ENCODE measurements around the gene CREB5. TPM values are rescaled to one million over a fixed set of nuclear protein-coding genes. Genes with fewer than 3 reads are reported as not detected.

Gene CREB5
- total and polyA plus RNA-seq, 2 donors (not counting 3 experiments of a cell fraction or from before 2014, with no cell fraction given) = 19.6 to 28.4 TPM

DNA sequence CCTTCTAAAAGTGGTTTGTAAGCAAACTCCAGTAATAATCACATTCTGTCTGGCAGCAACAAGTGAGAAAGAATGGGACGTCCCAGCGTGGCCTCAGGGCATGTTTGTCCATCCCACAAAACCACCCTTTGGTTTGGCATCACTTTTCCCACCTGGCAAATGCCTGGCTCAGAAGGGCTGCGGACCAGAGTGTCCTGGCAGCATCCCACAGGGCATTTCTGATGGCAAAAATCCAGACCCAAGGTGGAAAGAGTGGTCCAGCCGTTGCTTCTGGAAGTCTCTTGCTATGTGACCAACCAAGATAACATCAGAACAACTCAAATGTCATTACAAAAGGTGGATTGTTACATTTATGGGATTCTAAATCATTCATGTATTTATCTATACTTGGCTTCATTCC, 174.4 kb downstream of the CREB5 start:
- Histone ChIP-seq H3K4me2 (ENCODE audit: insufficient read depth, low read length) (no peak overlapping the region), H3K9ac (replicated peaks; ENCODE audit: extremely low read depth, insufficient read depth, low read length) (no peak overlapping the region), H3K79me2 (ENCODE audit: control insufficient read depth, insufficient read depth, low read length) (no peaks in the 10 kb centered on the region), H2AFZ (ENCODE audit: low read depth, low read length) (no peak overlapping the region), H3K4me3 (replicated peaks in 1 of 3; ENCODE audit: insufficient read depth in 1 of 3, low read depth in 1 of 3, low read length in 3 of 3) (no peak overlapping the region), H3K27me3 (ENCODE audit: control insufficient read depth in 2 of 2, insufficient read depth in 2 of 2, low read length in 2 of 2) (peaks cover 2 to 4% of the 10 kb centered on the region in 2 experiments), H3K27ac (ENCODE audit: insufficient read depth, low read depth, low read length) (no peak overlapping the region), H3K36me3 (ENCODE audit: control insufficient read depth in 2 of 2, extremely low read depth in 1 of 2, insufficient read depth in 2 of 2, low read length in 2 of 2) (no peaks in the 10 kb centered on the region), H3K4me1 (ENCODE audit: control insufficient read depth, extremely low read depth, insufficient read depth, low read length) (no peaks in the 10 kb centered on the region), H4K20me1 (replicated peaks; ENCODE audit: control insufficient read depth, extremely low read depth, insufficient read depth, low read length) (no peaks in the 10 kb centered on the region), H3K9me1 (replicated peaks; ENCODE audit: control insufficient read depth, extremely low read depth, insufficient read depth, low read length) (no peaks in the 10 kb centered on the region), H3K9me3 (replicated peaks; ENCODE audit: control insufficient read depth, insufficient read depth, low read length) (no peaks in the 10 kb centered on the region)
- TF ChIP-seq JUN (IDR thresholded peaks at IDR 0.05; ENCODE audit: borderline replicate concordance, insufficient read depth, insufficient read length, low read depth) (no peak), MAX (IDR thresholded peaks at IDR 0.05; ENCODE audit: insufficient read depth, insufficient read length) (no peak), MYC (IDR thresholded peaks at IDR 0.05; ENCODE audit: low read depth, low read length) (no peak), EZH2 (IDR thresholded peaks at IDR 0.05; ENCODE audit: borderline replicate concordance, low read depth, low read length, severe bottlenecking) (no peak), POLR2AphosphoS5 (IDR thresholded peaks at IDR 0.05; ENCODE audit: insufficient read depth, low read depth, low read length) (no peak), POLR2A (IDR thresholded peaks at IDR 0.05; ENCODE audit: low read depth, low read length) (no peak), FOS (IDR thresholded peaks at IDR 0.05; ENCODE audit: borderline replicate concordance, insufficient read depth, low read length) (no peak), GATA2 (IDR thresholded peaks at IDR 0.05; ENCODE audit: insufficient read depth, insufficient read length, low read depth, low read length) (no peak)
- TF ChIP-seq, protein P1, sequence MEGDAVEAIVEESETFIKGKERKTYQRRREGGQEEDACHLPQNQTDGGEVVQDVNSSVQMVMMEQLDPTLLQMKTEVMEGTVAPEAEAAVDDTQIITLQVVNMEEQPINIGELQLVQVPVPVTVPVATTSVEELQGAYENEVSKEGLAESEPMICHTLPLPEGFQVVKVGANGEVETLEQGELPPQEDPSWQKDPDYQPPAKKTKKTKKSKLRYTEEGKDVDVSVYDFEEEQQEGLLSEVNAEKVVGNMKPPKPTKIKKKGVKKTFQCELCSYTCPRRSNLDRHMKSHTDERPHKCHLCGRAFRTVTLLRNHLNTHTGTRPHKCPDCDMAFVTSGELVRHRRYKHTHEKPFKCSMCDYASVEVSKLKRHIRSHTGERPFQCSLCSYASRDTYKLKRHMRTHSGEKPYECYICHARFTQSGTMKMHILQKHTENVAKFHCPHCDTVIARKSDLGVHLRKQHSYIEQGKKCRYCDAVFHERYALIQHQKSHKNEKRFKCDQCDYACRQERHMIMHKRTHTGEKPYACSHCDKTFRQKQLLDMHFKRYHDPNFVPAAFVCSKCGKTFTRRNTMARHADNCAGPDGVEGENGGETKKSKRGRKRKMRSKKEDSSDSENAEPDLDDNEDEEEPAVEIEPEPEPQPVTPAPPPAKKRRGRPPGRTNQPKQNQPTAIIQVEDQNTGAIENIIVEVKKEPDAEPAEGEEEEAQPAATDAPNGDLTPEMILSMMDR (IDR thresholded peaks at IDR 0.05; ENCODE audit: extremely low read depth in 1 of 2, insufficient read depth in 1 of 2, low read depth in 1 of 2, low read length in 2 of 2) = no peak
- CTCF ChIA-PET = no interaction called here
- intact Hi-C loops (cut with micrococcal nuclease) (no loop called here), dilution Hi-C loops (cut with MboI; ENCODE audit: extremely low pct_ligation_motif_present, low sequenced_read_pairs) (no loop called here)
- DNase-seq (ENCODE audit: low read depth, low spot score) (no peak), FAIRE-seq (no peak)
- POLR2A ChIA-PET = no interaction called here
- BruUV-seq (replicated peaks) = no TSS peak

Data from endothelial cell of umbilical vein (primary cell).